Bronchial epithelial cell (primary cell): ENCODE data around the gene RAP1A. TPM values are rescaled to one million over a fixed set of nuclear protein-coding genes. Genes with fewer than 3 reads are reported as not detected.
A peak's percentile ranks its signal among the peaks of the same experiment; 100 is the strongest.

ENCODE experiments used
- DNase-seq: peaks from one replicate; pipeline ENCODE4 v3.0.0-alpha.2; 2010; ENCODE audit warnings: low read depth
- FAIRE-seq: peaks from 2 replicates; lab custom pipeline; 2011; peaks lifted over from hg19 to GRCh38; lab: Jason Lieb, UNC
- H3K27me3 ChIP-seq: 2 replicates; pipeline ENCODE4 v1.5.1; 2011; ENCODE audit warnings: low read length; ENCODE audit not compliant: control insufficient read depth, insufficient read depth
- H3K36me3 ChIP-seq: 2 replicates; pipeline ENCODE4 v1.5.1; 2011; ENCODE audit warnings: low read length; ENCODE audit not compliant: control insufficient read depth, insufficient read depth
- H3K4me3 ChIP-seq: 2 replicates; pipeline ENCODE4 v1.5.1; 2011; ENCODE audit warnings: mild to moderate bottlenecking, low read depth, low read length, control low read depth
- total RNA-seq: library from RNA; depleted of rRNA; stranded (reverse); fragments of >200 nt; gene quantifications from 2 replicates; pipeline ENCODE4 v1.2.1, GENCODE V29; 2014
- TF ChIP-seq, protein P1 (sequence below): IDR thresholded peaks from 2 replicates; pipeline ENCODE4 v1.5.1; 2011; ENCODE audit warnings: mild to moderate bottlenecking, moderate library complexity, low read length, control low read depth, inconsistent platforms; ENCODE audit not compliant: insufficient read depth, severe bottlenecking

RAP1A gene
- total RNA-seq, 1 donor from 2014 or later: 16.6 TPM

GRCh38 chr1:111755331-111756123 lies 135.9 kb downstream of the RAP1A start, which contains the start of gene DDX20:
TSS of gene DDX20 (plus strand) at chr1:111755901. CDS start at chr1:111755925, 24 bp downstream.
- peaks cover 3% of the 10 kb centered on the region for H3K36me3 ChIP-seq
- no peaks in the 10 kb centered on the region for H3K27me3 ChIP-seq
- TF ChIP-seq, protein P1, sequence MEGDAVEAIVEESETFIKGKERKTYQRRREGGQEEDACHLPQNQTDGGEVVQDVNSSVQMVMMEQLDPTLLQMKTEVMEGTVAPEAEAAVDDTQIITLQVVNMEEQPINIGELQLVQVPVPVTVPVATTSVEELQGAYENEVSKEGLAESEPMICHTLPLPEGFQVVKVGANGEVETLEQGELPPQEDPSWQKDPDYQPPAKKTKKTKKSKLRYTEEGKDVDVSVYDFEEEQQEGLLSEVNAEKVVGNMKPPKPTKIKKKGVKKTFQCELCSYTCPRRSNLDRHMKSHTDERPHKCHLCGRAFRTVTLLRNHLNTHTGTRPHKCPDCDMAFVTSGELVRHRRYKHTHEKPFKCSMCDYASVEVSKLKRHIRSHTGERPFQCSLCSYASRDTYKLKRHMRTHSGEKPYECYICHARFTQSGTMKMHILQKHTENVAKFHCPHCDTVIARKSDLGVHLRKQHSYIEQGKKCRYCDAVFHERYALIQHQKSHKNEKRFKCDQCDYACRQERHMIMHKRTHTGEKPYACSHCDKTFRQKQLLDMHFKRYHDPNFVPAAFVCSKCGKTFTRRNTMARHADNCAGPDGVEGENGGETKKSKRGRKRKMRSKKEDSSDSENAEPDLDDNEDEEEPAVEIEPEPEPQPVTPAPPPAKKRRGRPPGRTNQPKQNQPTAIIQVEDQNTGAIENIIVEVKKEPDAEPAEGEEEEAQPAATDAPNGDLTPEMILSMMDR: peak; percentile 83
- H3K4me3 ChIP-seq: peak within 1 kb of the TSS; percentile 71
- FAIRE-seq (no peak), DNase-seq (peak; percentile 92)

DNA sequence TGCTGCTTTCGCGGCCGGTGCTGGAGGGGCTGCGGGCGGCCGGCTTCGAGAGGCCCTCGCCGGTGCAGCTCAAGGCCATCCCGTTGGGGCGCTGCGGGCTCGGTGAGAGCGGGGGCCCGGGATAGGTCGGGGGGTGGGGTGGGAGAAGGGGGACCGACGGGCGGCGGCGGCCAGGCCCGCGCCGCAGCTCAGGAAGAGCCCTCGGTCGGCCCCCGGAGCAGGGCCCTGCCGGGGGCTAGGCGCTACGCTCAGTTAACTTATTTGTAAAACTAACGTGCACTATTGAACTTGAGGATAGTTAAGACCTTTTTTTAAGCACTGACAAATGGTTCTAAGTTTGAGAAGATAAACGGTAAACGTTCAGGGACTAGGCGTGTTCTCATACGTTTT lies 136.5 kb downstream of the RAP1A start:
- H3K36me3 ChIP-seq: peaks cover 3% of the 10 kb centered on the region
- FAIRE-seq (no peak), DNase-seq (no peak)
- TF ChIP-seq, protein P1: no peak
- peak overlapping the region; percentile 71 for H3K4me3 ChIP-seq
- H3K27me3 ChIP-seq: no peaks in the 10 kb centered on the region

- H3K36me3 ChIP-seq: peaks cover 10% of the 10 kb centered on the region
These were observed 138.8 kb downstream of the RAP1A start for GRCh38 chr1:111758373-111758772.

GRCh38 chr1:111761717-111762116 lies 142.1 kb downstream of the RAP1A start:
- Histone ChIP-seq H3K36me3 (peaks cover 11% of the 10 kb centered on the region), H3K4me3 (no peak overlapping the region), H3K27me3 (no peaks in the 10 kb centered on the region)
- TF ChIP-seq, protein P1: no peak
- FAIRE-seq (no peak), DNase-seq (no peak)

More at GRCh38 chr1:111758373-111758772, 138.8 kb downstream of the RAP1A start:
- Histone ChIP-seq H3K4me3 (no peak overlapping the region), H3K27me3 (no peaks in the 10 kb centered on the region)
- DNase-seq: peak; percentile 15
- no peak for FAIRE-seq
- TF ChIP-seq, protein P1: no peak

GRCh38 chr1:111762332-111762731 lies 142.7 kb downstream of the RAP1A start:
- no peak for FAIRE-seq
- H3K36me3 ChIP-seq: peaks cover 9% of the 10 kb centered on the region
- no peaks in the 10 kb centered on the region for H3K27me3 ChIP-seq
- TF ChIP-seq, protein P1: no peak
- DNase-seq: no peak
- H3K4me3 ChIP-seq: no peak overlapping the region

Other genes with a start within 250 kb of the RAP1A start
- gene OVGP1, start 192.1 kb upstream of the RAP1A start, total RNA-seq: 1.6 and 1.7 TPM in 2 replicates
- gene WDR77, start 170.5 kb upstream of the RAP1A start, total RNA-seq: 31.7 and 57.4 TPM in 2 replicates
- gene ATP5PB, start 170.3 kb upstream of the RAP1A start, total RNA-seq: 234 and 259 TPM in 2 replicates
- gene C1orf162, start 145.8 kb upstream of the RAP1A start, total RNA-seq: 0.38 and 1.1 TPM in 2 replicates
- not detected in 2 replicates for gene ADORA3, start 116.2 kb upstream of the RAP1A start, total RNA-seq
- not detected in 2 replicates for gene TMIGD3, start 116.2 kb upstream of the RAP1A start, total RNA-seq
- 4.5 and 6.0 TPM in 2 replicates for gene INKA2, start 119.6 kb downstream of the RAP1A start, total RNA-seq
- 9.5 and 13.2 TPM in 2 replicates for gene DDX20, start 136.1 kb downstream of the RAP1A start, total RNA-seq